Trophoblast cell (in vitro differentiated cells and primary cell): ENCODE results near the gene SCN5A.

ENCODE experiments used
- DNase-seq, 2 donors: peaks; one replicate each; pipeline ENCODE4 v3.0.0-alpha.2; 2016
- H2AFZ ChIP-seq: 2 replicates; pipeline ENCODE4 v1.6.1; 2013; ENCODE audit warnings: low read length, moderate library complexity, mild to moderate bottlenecking; ENCODE audit not compliant: insufficient read depth, poor library complexity
- H2AK5ac ChIP-seq: 2 replicates; pipeline ENCODE4 v1.6.1; 2013; ENCODE audit warnings: mild to moderate bottlenecking, low read length
- H2BK120ac ChIP-seq: 2 replicates; pipeline ENCODE4 v1.6.1; 2013; ENCODE audit warnings: low read length, mild to moderate bottlenecking, moderate library complexity; ENCODE audit not compliant: insufficient read depth, poor library complexity
- H2BK12ac ChIP-seq: 2 replicates; pipeline ENCODE4 v1.6.1; 2013; ENCODE audit warnings: mild to moderate bottlenecking, low read length, moderate library complexity
- H2BK5ac ChIP-seq: 2 replicates; pipeline ENCODE4 v1.6.1; 2013; ENCODE audit warnings: low read length, low read depth, moderate library complexity, mild to moderate bottlenecking; ENCODE audit not compliant: poor library complexity
- H3K14ac ChIP-seq: 2 replicates; pipeline ENCODE4 v1.6.1; 2013; ENCODE audit warnings: mild to moderate bottlenecking, low read length
- H3K18ac ChIP-seq: 2 replicates; pipeline ENCODE4 v1.6.1; 2013; ENCODE audit warnings: mild to moderate bottlenecking, low read length
- H3K23ac ChIP-seq: 2 replicates; pipeline ENCODE4 v1.6.1; 2013; ENCODE audit warnings: low read length
- H3K27ac ChIP-seq: 2 replicates; pipeline ENCODE4 v1.5.1; 2013; ENCODE audit warnings: low read depth, mild to moderate bottlenecking, inconsistent platforms, low read length, moderate library complexity
- H3K27me3 ChIP-seq: 2 replicates; pipeline ENCODE4 v1.6.1; 2013; ENCODE audit warnings: inconsistent platforms, mild to moderate bottlenecking, low read length, moderate library complexity; ENCODE audit not compliant: insufficient read depth
- H3K36me3 ChIP-seq, 2 experiments: 1 replicate in 1 of 2; 2 replicates in 1 of 2; pipeline ENCODE4 v1.6.1; 2013; ENCODE audit warnings: low read length in 2 of 2, mild to moderate bottlenecking in 2 of 2, moderate library complexity in 1 of 2; ENCODE audit not compliant: insufficient read depth in 2 of 2, control insufficient read depth in 1 of 2
- H3K4ac ChIP-seq: 2 replicates; pipeline ENCODE4 v1.6.1; 2013; ENCODE audit warnings: low read depth, mild to moderate bottlenecking, low read length, moderate library complexity
- H3K4me1 ChIP-seq, 2 experiments: 1 replicate in 1 of 2; 2 replicates in 1 of 2; pipeline ENCODE4 v1.6.1; 2013; ENCODE audit warnings: low read length in 2 of 2, mild to moderate bottlenecking in 2 of 2, moderate library complexity in 1 of 2; ENCODE audit not compliant: insufficient read depth in 2 of 2, control insufficient read depth in 1 of 2
- H3K4me2 ChIP-seq: 2 replicates; pipeline ENCODE4 v1.6.1; 2013; ENCODE audit warnings: inconsistent platforms, mild to moderate bottlenecking, low read length, moderate library complexity
- H3K4me3 ChIP-seq: 2 replicates; pipeline ENCODE4 v1.5.1; 2013; ENCODE audit warnings: mild to moderate bottlenecking, low read depth, low read length, inconsistent platforms
- H3K79me1 ChIP-seq: one replicate; pipeline ENCODE4 v1.6.1; 2013; ENCODE audit warnings: low read length
- H3K79me2 ChIP-seq: 2 replicates; pipeline ENCODE4 v1.6.1; 2013; ENCODE audit warnings: low read length, mild to moderate bottlenecking; ENCODE audit not compliant: control insufficient read depth, insufficient read depth, poor library complexity
- H3K9ac ChIP-seq: 2 replicates; pipeline ENCODE4 v1.6.1; 2013; ENCODE audit warnings: mild to moderate bottlenecking, low read length
- H3K9me3 ChIP-seq: 2 replicates; pipeline ENCODE4 v1.6.1; 2013; ENCODE audit warnings: low read depth, mild to moderate bottlenecking, control low read depth, inconsistent platforms, low read length; ENCODE audit not compliant: insufficient read depth
- H4K12ac ChIP-seq: 2 replicates; pipeline ENCODE4 v1.6.1; 2013; ENCODE audit warnings: low read depth, mild to moderate bottlenecking, low read length, moderate library complexity
- H4K8ac ChIP-seq: 2 replicates; pipeline ENCODE4 v1.6.1; 2013; ENCODE audit warnings: low read depth, mild to moderate bottlenecking, low read length, moderate library complexity
- H4K91ac ChIP-seq: one replicate; pipeline ENCODE4 v1.6.1; 2013; ENCODE audit warnings: low read depth, mild to moderate bottlenecking, low read length, moderate library complexity
- WGBS: extraction: QIAGEN DNeasy Blood & Tissue Kit; methylation state at CpG from one replicate; pipeline ENCODE4 v1.1.7; 2013; ENCODE audit warnings: missing lambda C conversion rate; ENCODE audit not compliant: insufficient read length, insufficient coverage; ENCODE audit errors: extremely low coverage; 5-methylcytosine and 5-hydroxymethylcytosine counted together

Gene SCN5A

GRCh38 chr3:38553071-38553470 lies 96.4 kb downstream of the SCN5A start:
- Histone ChIP-seq H3K9ac (no peak overlapping the region), H3K36me3 (no peaks in the 10 kb centered on the region), H2AFZ (no peak overlapping the region), H2BK5ac (no peak overlapping the region), H3K4me3 (no peak overlapping the region), H2BK120ac (no peak overlapping the region), H3K18ac (no peak overlapping the region), H3K79me1 (no peaks in the 10 kb centered on the region), H3K27me3 (no peaks in the 10 kb centered on the region), H3K79me2 (no peaks in the 10 kb centered on the region), H2BK12ac (no peak overlapping the region), H4K12ac (no peak overlapping the region), H3K9me3 (peaks cover 6% of the 10 kb centered on the region), H3K14ac (no peak overlapping the region), H3K4me2 (no peak overlapping the region), H3K4ac (no peak overlapping the region), H2AK5ac (no peak overlapping the region), H3K4me1 (peaks cover 5% of the 10 kb centered on the region in 2 experiments), H3K27ac (no peak overlapping the region), H4K91ac (no peak overlapping the region), H4K8ac (no peak overlapping the region), H3K23ac (no peak overlapping the region)
- WGBS: no CpG with 5 or more reads among the region's 2 CpGs
- no peak for DNase-seq

GRCh38 chr3:38552364-38552763 lies 97.1 kb downstream of the SCN5A start:
- no peak overlapping the region for H2BK120ac ChIP-seq
- H3K4ac ChIP-seq: no peak overlapping the region
- H3K79me1 ChIP-seq: no peaks in the 10 kb centered on the region
- H4K91ac ChIP-seq: no peak overlapping the region
- no peaks in the 10 kb centered on the region for H3K79me2 ChIP-seq
- no peak overlapping the region for H3K18ac ChIP-seq
- no peak overlapping the region for H2AK5ac ChIP-seq
- H3K4me1 ChIP-seq: peaks cover 8 to 10% of the 10 kb centered on the region in 2 experiments
- no peak overlapping the region for H3K23ac ChIP-seq
- no peak overlapping the region for H2BK12ac ChIP-seq
- no CpG with 5 or more reads among the region's 6 CpGs for WGBS
- H3K36me3 ChIP-seq: no peaks in the 10 kb centered on the region
- peaks cover 5% of the 10 kb centered on the region for H3K9me3 ChIP-seq
- H3K4me3 ChIP-seq: no peak overlapping the region
- H3K27me3 ChIP-seq: no peaks in the 10 kb centered on the region
- no peak overlapping the region for H4K8ac ChIP-seq
- H2BK5ac ChIP-seq: no peak overlapping the region
- H3K14ac ChIP-seq: no peak overlapping the region
- H3K27ac ChIP-seq: no peak overlapping the region
- DNase-seq: no peak
- H3K9ac ChIP-seq: no peak overlapping the region
- H3K4me2 ChIP-seq: no peak overlapping the region
- no peak overlapping the region for H2AFZ ChIP-seq
- H4K12ac ChIP-seq: no peak overlapping the region

GRCh38 chr3:38551026-38551832 lies 98.3 kb downstream of the SCN5A start:
- no peak overlapping the region for H2BK120ac ChIP-seq
- H2AFZ ChIP-seq: no peak overlapping the region
- no peak overlapping the region for H4K12ac ChIP-seq
- H4K91ac ChIP-seq: no peak overlapping the region
- no peaks in the 10 kb centered on the region for H3K36me3 ChIP-seq
- H3K4me2 ChIP-seq: no peak overlapping the region
- no peaks in the 10 kb centered on the region for H3K79me1 ChIP-seq
- no peak overlapping the region for H3K27ac ChIP-seq
- H3K23ac ChIP-seq: no peak overlapping the region
- peaks cover 3% of the 10 kb centered on the region for H3K9me3 ChIP-seq
- H3K27me3 ChIP-seq: no peaks in the 10 kb centered on the region
- WGBS: no CpG with 5 or more reads among the region's 30 CpGs
- H2BK5ac ChIP-seq: no peak overlapping the region
- H4K8ac ChIP-seq: no peak overlapping the region
- H3K79me2 ChIP-seq: no peaks in the 10 kb centered on the region
- no peak for DNase-seq
- H3K4me1 ChIP-seq: peaks cover 8 to 10% of the 10 kb centered on the region in 2 experiments
- H3K4me3 ChIP-seq: no peak overlapping the region
- H2AK5ac ChIP-seq: no peak overlapping the region
- H3K4ac ChIP-seq: no peak overlapping the region
- no peak overlapping the region for H3K14ac ChIP-seq
- H3K18ac ChIP-seq: no peak overlapping the region
- H3K9ac ChIP-seq: no peak overlapping the region
- H2BK12ac ChIP-seq: no peak overlapping the region

GRCh38 chr3:38549957-38550840 lies 99.3 kb downstream of the SCN5A start:
- WGBS: no CpG with 5 or more reads among the region's 33 CpGs
- Histone ChIP-seq H2BK120ac (no peak overlapping the region), H3K4me2 (no peak overlapping the region), H2AK5ac (no peak overlapping the region), H3K4me3 (no peak overlapping the region), H2BK12ac (no peak overlapping the region), H2BK5ac (no peak overlapping the region), H3K79me1 (no peaks in the 10 kb centered on the region), H3K23ac (no peak overlapping the region), H3K9ac (no peak overlapping the region), H4K91ac (no peak overlapping the region), H3K27ac (no peak overlapping the region), H3K9me3 (peaks cover 3% of the 10 kb centered on the region), H3K36me3 (no peaks in the 10 kb centered on the region), H3K4ac (no peak overlapping the region), H4K8ac (no peak overlapping the region), H2AFZ (no peak overlapping the region), H3K14ac (no peak overlapping the region), H3K4me1 (peaks cover 8 to 10% of the 10 kb centered on the region in 2 experiments), H3K18ac (no peak overlapping the region), H3K79me2 (no peaks in the 10 kb centered on the region), H3K27me3 (no peaks in the 10 kb centered on the region), H4K12ac (no peak overlapping the region)
- DNase-seq: no peak
